GM10248 (cell line): ENCODE results near the gene CDKN2C.
"Not testable (repeated sequence)": the region's sequence is repeated elsewhere in the genome, so short reads cannot be mapped to it uniquely, and the experiment has no call there.

Experiments used
- CTCF ChIA-PET: fragments of 300-600 bp; sonication (Branson Sonifier 250); formaldehyde crosslinking; extraction: SDS; loops from one replicate; lab custom pipeline; 2021; ENCODE audit warnings: antibody characterized with exemption; lab: Yijun Ruan, JAX
- POLR2A ChIA-PET: fragments of 350-650 bp; sonication (Branson Sonifier 250); formaldehyde crosslinking; extraction: SDS; loops from one replicate; lab custom pipeline; 2020; ENCODE audit warnings: antibody characterized with exemption; lab: Yijun Ruan, JAX
- DNase-seq: peaks from one replicate; pipeline ENCODE4 v3.0.0; 2012; ENCODE audit errors: extremely low spot score
- CTCF ChIP-seq: IDR thresholded peaks from 2 replicates; pipeline ENCODE4 v1.5.1; 2012; ENCODE audit warnings: mild to moderate bottlenecking, low read depth; ENCODE audit errors: extremely low read depth, missing control alignments, control extremely low read depth

Gene CDKN2C

GRCh38 chr1:50994997-50995396 lies 25.0 kb downstream of the CDKN2C start:
- POLR2A ChIA-PET: no interaction called here
- DNase-seq: no peak
- CTCF ChIA-PET: interaction anchor here (0.9 kb wide), 1 partner anchor 10 kb away, joined by 3 read pairs; no protein-coding TSS in a partner anchor
- TF ChIP-seq CTCF: no peak

- CTCF ChIA-PET: interaction anchor here (0.9 kb wide), 1 partner anchor 9 kb away, joined by 3 read pairs; no protein-coding TSS in a partner anchor
- POLR2A ChIA-PET: no interaction called here
- no peak for DNase-seq
- no peak for TF ChIP-seq CTCF
Measured at GRCh38 chr1:50995651-50996050, 25.6 kb downstream of the CDKN2C start.

GRCh38 chr1:50996083-50996482 lies 26.0 kb downstream of the CDKN2C start:
- no peak for DNase-seq
- ChIA-PET POLR2A (no interaction called here), CTCF (interaction anchor here (1.4 kb wide), 1 partner anchor 194 kb away, joined by 3 read pairs; no protein-coding TSS in a partner anchor)
- TF ChIP-seq CTCF: no peak

DNA sequence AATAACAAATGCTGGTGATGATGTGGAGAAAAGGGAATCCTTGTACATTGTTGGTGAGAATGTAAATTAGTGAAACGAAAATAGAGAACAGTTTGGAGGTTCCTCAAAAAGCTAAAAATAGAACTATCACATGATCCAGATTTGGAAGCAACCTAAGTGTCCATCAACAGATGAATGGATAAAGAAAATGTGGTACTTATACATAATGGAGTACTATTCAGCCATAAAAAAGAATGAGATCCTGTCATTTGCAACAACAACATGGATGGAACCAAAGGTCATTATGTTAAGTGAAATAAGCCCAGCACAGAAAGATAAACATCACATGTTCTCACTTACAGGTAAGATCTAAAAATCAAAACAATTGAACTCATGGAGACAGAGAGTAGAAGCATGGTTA lies 29.3 kb downstream of the CDKN2C start:
- DNase-seq, CTCF ChIA-PET, POLR2A ChIA-PET: not testable (repeated sequence)

DNA sequence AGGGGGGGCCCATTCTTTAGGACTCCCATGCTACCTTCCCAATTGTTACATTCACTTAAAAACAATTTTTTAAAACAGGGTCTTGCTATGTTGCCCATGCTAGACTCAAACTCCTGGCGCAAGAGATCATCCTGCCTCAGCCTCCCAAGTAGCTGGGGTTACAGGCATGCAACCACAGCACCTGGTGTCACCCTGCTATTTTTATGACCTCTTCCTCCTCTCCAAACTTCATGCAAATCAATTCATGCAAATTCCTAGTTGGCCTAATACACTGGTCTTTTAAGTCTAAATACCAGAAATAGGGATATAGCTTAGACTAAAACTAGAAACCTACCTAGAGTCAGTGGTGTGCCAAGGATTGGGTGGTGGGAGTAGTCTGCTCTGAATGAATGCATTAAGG lies 30.1 kb downstream of the CDKN2C start:
- ChIA-PET CTCF (interaction anchor here (1.2 kb wide), 1 partner anchor 70 kb away, joined by 4 read pairs; no protein-coding TSS in a partner anchor), POLR2A (no interaction called here)
- no peak for TF ChIP-seq CTCF
- peak; percentile 20 for DNase-seq

- no peak for DNase-seq
- ChIA-PET POLR2A (no interaction called here), CTCF (interaction anchor here (1.2 kb wide), 1 partner anchor 71 kb away, joined by 4 read pairs; no protein-coding TSS in a partner anchor)
- no peak for TF ChIP-seq CTCF
Measured at GRCh38 chr1:51000651-51001050, 30.6 kb downstream of the CDKN2C start.

GRCh38 chr1:51002516-51002915 lies 32.5 kb downstream of the CDKN2C start:
- ChIA-PET CTCF (no interaction called here), POLR2A (no interaction called here)
- no peak for DNase-seq
- TF ChIP-seq CTCF: no peak

DNA sequence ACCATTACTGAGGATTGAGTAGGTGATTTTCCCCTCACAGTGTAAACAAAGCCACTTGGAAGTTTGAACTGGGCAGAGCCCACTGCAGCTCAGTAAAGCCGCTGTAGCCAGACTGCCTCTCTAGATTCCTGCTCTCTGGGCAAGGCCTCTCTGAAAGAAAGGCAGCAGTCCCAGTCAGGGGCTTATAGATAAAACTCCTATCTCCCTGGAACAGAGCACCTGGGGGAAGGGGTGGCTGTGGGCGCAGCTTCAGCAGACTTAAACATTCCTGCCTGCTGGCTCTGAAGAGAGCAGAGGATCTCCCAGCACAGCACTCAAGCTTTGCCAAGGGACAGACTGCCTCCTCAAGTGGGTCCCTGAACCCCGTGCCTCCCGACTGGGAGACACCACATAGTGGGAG lies 35.5 kb downstream of the CDKN2C start:
- DNase-seq, POLR2A ChIA-PET: not testable (repeated sequence)
- CTCF ChIA-PET: interaction anchor here (1.1 to 1.4 kb wide), 3 partner anchors 10 to 231 kb away, joined by 3 read pairs; no protein-coding TSS in a partner anchor
